ENCODE results near the gene SLC7A6. TPM values are rescaled to one million over a fixed set of nuclear protein-coding genes. Genes with fewer than 3 reads are reported as not detected.

Gene SLC7A6
- total RNA-seq, 3 donors from 2014 or later: 43.2 to 284 (median 65.2) TPM

GRCh38 chr16:68219725-68220351, 44.5 kb upstream of the SLC7A6 start:
- no peak for DNase-seq (ENCODE audit: low spot score in 2 of 2)
- H3K36me3 ChIP-seq: no peaks in the 10 kb centered on the region
- TF ChIP-seq POLR2A (IDR thresholded peaks at IDR 0.05): no peak
- TF ChIP-seq, protein P1, sequence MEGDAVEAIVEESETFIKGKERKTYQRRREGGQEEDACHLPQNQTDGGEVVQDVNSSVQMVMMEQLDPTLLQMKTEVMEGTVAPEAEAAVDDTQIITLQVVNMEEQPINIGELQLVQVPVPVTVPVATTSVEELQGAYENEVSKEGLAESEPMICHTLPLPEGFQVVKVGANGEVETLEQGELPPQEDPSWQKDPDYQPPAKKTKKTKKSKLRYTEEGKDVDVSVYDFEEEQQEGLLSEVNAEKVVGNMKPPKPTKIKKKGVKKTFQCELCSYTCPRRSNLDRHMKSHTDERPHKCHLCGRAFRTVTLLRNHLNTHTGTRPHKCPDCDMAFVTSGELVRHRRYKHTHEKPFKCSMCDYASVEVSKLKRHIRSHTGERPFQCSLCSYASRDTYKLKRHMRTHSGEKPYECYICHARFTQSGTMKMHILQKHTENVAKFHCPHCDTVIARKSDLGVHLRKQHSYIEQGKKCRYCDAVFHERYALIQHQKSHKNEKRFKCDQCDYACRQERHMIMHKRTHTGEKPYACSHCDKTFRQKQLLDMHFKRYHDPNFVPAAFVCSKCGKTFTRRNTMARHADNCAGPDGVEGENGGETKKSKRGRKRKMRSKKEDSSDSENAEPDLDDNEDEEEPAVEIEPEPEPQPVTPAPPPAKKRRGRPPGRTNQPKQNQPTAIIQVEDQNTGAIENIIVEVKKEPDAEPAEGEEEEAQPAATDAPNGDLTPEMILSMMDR (IDR thresholded peaks at IDR 0.05): no peak
- no peak for TF ChIP-seq POLR2AphosphoS5 (IDR thresholded peaks at IDR 0.05)
- no peaks in the 10 kb centered on the region for H3K27me3 ChIP-seq
- H3K27ac ChIP-seq: no peak overlapping the region
- no peak overlapping the region for H3K4me3 ChIP-seq
- no peaks in the 10 kb centered on the region for H3K4me1 ChIP-seq
- intact Hi-C loops (cut with DNase I; ENCODE audit: low total_unique reads): no loop called here
- no peaks in the 10 kb centered on the region for H3K9me3 ChIP-seq

GRCh38 chr16:68223072-68223471, 41.3 kb upstream of the SLC7A6 start:
- Histone ChIP-seq H3K27me3 (no peaks in the 10 kb centered on the region), H3K4me3 (no peak overlapping the region), H3K27ac (no peak overlapping the region), H3K4me1 (no peaks in the 10 kb centered on the region), H3K36me3 (no peaks in the 10 kb centered on the region), H3K9me3 (no peaks in the 10 kb centered on the region)
- TF ChIP-seq POLR2A (IDR thresholded peaks at IDR 0.05) (no peak), POLR2AphosphoS5 (IDR thresholded peaks at IDR 0.05) (no peak)
- TF ChIP-seq, protein P1 (IDR thresholded peaks at IDR 0.05): no peak
- no peak for DNase-seq (ENCODE audit: low spot score in 2 of 2)
- intact Hi-C loops (cut with DNase I; ENCODE audit: low total_unique reads): no loop called here

DNA sequence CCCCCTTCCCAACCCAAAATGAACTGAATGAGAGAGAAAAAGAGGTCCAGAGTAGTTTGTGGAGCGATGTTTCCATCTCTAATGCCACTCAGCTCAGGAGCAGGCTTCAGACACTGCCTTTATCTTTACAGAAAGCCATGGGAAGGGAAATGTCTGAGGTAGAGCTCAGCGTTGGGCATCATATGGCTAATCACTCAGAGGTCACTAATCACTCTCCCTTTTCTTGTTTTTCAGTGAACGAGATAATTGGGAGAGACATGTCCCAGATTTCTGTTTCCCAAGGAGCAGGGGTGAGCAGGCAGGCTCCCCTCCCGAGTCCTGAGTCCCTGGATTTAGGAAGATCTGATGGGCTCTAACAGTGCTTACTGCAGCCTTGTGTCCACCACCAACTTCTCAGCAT, 38.2 kb upstream of the SLC7A6 start:
- Histone ChIP-seq H3K36me3 (no peaks in the 10 kb centered on the region), H3K4me3 (no peak overlapping the region), H3K27ac (no peak overlapping the region), H3K27me3 (no peaks in the 10 kb centered on the region), H3K4me1 (no peaks in the 10 kb centered on the region), H3K9me3 (no peaks in the 10 kb centered on the region)
- no peak for DNase-seq (ENCODE audit: low spot score in 2 of 2)
- TF ChIP-seq POLR2AphosphoS5 (IDR thresholded peaks at IDR 0.05) (no peak), POLR2A (IDR thresholded peaks at IDR 0.05) (no peak)
- TF ChIP-seq, protein P1 (IDR thresholded peaks at IDR 0.05): no peak
- intact Hi-C loops (cut with DNase I; ENCODE audit: low total_unique reads): no loop called here

DNA sequence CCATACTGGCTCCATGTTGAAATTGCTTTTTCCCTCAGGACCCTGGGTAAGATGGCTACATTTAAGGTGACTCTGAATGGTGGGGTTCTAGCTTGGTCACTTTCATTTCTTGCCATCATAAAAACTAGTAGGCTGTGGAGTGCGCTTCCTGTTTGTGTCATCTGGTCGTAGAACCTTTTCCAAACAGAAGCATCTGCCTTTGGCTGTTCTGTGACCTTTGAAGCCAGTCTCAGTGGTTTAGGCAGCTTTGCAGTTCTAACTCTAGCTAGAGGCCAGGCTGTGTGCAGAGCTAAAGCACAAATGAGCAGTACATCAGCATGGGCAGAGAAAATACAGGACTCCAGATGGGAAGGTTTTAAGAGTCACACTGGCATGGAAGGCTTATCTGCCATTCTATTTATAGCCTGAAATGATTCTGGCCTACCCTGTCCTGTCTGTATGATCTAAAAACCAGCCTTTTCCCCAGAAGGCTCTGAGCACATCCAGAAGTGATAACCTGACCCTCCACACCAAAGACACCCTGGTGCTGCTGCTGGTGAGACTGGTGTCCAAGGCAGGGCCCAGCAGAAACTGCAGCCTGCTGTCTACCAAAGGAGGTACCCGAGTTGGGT, 37.0 kb upstream of the SLC7A6 start:
- Histone ChIP-seq H3K27ac (peak overlapping the region; percentile 25 to 39), H3K4me3 (no peak overlapping the region), H3K4me1 (no peaks in the 10 kb centered on the region), H3K27me3 (no peaks in the 10 kb centered on the region), H3K9me3 (no peaks in the 10 kb centered on the region), H3K36me3 (no peaks in the 10 kb centered on the region)
- no peak for DNase-seq (ENCODE audit: low spot score in 2 of 2)
- TF ChIP-seq POLR2A (IDR thresholded peaks at IDR 0.05): no peak
- TF ChIP-seq, protein P1 (IDR thresholded peaks at IDR 0.05): no peak
- no peak for TF ChIP-seq POLR2AphosphoS5 (IDR thresholded peaks at IDR 0.05)
- intact Hi-C loops (cut with DNase I; ENCODE audit: low total_unique reads): no loop called here

DNA sequence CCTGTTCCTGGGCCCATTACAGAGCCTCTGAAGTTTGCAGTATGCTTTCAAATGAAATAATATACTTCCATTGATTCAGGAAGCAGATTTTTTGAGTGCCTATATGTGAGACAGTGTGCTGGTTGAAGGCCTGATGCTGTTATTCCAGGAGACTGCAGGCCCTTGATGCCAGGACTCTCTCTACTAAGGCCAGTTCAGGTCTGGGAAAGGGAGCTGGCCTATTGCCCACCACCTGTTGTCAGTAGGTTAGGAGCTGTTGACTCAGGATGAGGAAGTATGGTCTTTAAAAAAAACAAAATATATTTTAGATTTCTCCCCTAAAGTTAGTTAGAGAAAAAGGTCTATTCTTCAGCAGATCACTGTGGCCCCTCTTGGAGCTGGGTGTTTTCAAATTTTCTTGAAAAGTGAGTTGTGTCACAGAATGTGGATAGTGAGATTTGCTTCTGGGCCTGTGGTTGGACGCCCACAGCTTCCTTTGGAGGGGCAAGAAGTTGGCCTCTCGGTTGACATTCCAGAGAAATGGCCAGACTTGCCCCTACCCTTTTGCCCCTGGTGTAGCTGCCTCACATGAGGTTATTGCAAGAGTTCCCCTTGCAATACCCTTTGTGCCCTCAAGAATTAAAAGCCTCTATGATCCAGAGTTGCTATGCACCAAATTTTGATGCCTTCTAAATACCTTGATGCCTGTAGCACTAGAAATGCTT, 36.3 kb upstream of the SLC7A6 start:
- peak overlapping the region in 1 of 2 donors; percentile 25 for H3K27ac ChIP-seq

More for the DNA sequence above, 36.3 kb upstream of the SLC7A6 start:
- intact Hi-C loops (cut with DNase I; ENCODE audit: low total_unique reads): no loop called here
- Histone ChIP-seq H3K36me3 (no peaks in the 10 kb centered on the region), H3K27me3 (no peaks in the 10 kb centered on the region), H3K4me3 (no peak overlapping the region), H3K9me3 (no peaks in the 10 kb centered on the region), H3K4me1 (no peaks in the 10 kb centered on the region)
- no peak for TF ChIP-seq POLR2AphosphoS5 (IDR thresholded peaks at IDR 0.05)
- TF ChIP-seq, protein P1 (IDR thresholded peaks at IDR 0.05): no peak
- no peak for TF ChIP-seq POLR2A (IDR thresholded peaks at IDR 0.05)
- DNase-seq (ENCODE audit: low spot score in 2 of 2): no peak
